ENCODE data around the gene HDLBP.

DNA sequence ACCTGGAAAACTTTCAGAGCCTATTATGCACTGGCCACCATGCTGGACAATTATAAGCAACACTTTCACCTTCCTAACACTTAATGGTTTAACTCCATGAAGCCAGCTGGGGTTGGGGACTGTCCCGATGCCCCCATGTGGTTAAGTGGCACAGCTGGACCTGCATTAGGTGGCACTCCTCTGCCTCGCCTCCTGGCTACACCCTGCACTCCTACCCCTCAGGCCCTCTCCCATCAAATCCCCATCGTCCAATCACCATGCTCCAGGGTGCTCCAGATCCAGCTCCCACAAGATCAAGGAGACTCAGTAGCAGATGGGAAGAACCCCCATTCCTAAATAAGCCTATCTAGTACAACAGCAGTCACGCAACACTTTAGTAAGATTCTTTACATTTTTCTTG, 53.8 kb downstream of the HDLBP start:
- TF ChIP-seq, protein P1, sequence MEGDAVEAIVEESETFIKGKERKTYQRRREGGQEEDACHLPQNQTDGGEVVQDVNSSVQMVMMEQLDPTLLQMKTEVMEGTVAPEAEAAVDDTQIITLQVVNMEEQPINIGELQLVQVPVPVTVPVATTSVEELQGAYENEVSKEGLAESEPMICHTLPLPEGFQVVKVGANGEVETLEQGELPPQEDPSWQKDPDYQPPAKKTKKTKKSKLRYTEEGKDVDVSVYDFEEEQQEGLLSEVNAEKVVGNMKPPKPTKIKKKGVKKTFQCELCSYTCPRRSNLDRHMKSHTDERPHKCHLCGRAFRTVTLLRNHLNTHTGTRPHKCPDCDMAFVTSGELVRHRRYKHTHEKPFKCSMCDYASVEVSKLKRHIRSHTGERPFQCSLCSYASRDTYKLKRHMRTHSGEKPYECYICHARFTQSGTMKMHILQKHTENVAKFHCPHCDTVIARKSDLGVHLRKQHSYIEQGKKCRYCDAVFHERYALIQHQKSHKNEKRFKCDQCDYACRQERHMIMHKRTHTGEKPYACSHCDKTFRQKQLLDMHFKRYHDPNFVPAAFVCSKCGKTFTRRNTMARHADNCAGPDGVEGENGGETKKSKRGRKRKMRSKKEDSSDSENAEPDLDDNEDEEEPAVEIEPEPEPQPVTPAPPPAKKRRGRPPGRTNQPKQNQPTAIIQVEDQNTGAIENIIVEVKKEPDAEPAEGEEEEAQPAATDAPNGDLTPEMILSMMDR (conservative IDR thresholded peaks at IDR 0.05; ENCODE audit: low read length) = no peak
- TF ChIP-seq EZH2phosphoT487 (IDR thresholded peaks at IDR 0.05; ENCODE audit: borderline replicate concordance, low read depth, low read length) = no peak
